Mucosa of descending colon (tissue), 3 donors: ENCODE results near the gene KLK12. TPM values are rescaled to one million over a fixed set of nuclear protein-coding genes. Genes with fewer than 3 reads are reported as not detected.

ENCODE experiments used
- ATAC-seq: fragments of 200-7000 bp; cut with Tn5 transposase; one replicate; pipeline ENCODE4 v1.9.1; 2020; ENCODE audit warnings: mild to moderate bottlenecking, moderate library complexity
- DNase-seq, 3 donors: peaks; one replicate each; pipeline ENCODE4 v3.0.0-alpha.2; 2020
- H3K36me3 ChIP-seq: fragments of 200-600 bp; one replicate; pipeline ENCODE4 v1.8.0; 2021; ENCODE audit warnings: low read depth, mild to moderate bottlenecking
- H3K4me1 ChIP-seq: fragments of 200-600 bp; one replicate; pipeline ENCODE4 v1.8.0; 2021; ENCODE audit warnings: low read depth, mild to moderate bottlenecking
- H3K4me3 ChIP-seq: fragments of 200-600 bp; one replicate; pipeline ENCODE4 v1.8.0; 2021; ENCODE audit warnings: mild to moderate bottlenecking
- H3K9me3 ChIP-seq: fragments of 200-600 bp; one replicate; pipeline ENCODE4 v1.8.0; 2021; ENCODE audit warnings: mild to moderate bottlenecking
- intact Hi-C, 2 donors: fragments of 100-400 bp; cut with DNase I in 1 of 2; cut with micrococcal nuclease in 1 of 2; formaldehyde crosslinking; loops; one replicate each; pipeline versions ENCODE4 v1.11.0 to v1.11.1; 2022; cut with DNase I, micrococcal nuclease
- total RNA-seq, 3 donors: library from RNA; stranded (reverse); fragmentation: NEBNext Ultra II Directional in 2 of 3; extraction: Animal tissue kit (Norgen Biotek cat#: 25700) in 2 of 3; gene quantifications; one replicate each; pipeline versions ENCODE4 v1.2.1 to v1.2.4, GENCODE V29; 2021 to 2023
- TF ChIP-seq, protein P1 (sequence below): fragments of 200-600 bp; IDR thresholded peaks from one replicate; pipeline ENCODE4 v1.8.0; 2022; ENCODE audit warnings: antibody characterized with exemption, mild to moderate bottlenecking
- donor health status: DM: no; HTN: no; CAD: no; lungs with moderate emphysema.
- donor health status: DM: no; HTN: no; CAD: no.
- donor health status: DM: no; HTN: yes; CAD: no.

Gene KLK12
- total RNA-seq, 3 donors from 2014 or later: 1.0 TPM; not detected in 2

DNA sequence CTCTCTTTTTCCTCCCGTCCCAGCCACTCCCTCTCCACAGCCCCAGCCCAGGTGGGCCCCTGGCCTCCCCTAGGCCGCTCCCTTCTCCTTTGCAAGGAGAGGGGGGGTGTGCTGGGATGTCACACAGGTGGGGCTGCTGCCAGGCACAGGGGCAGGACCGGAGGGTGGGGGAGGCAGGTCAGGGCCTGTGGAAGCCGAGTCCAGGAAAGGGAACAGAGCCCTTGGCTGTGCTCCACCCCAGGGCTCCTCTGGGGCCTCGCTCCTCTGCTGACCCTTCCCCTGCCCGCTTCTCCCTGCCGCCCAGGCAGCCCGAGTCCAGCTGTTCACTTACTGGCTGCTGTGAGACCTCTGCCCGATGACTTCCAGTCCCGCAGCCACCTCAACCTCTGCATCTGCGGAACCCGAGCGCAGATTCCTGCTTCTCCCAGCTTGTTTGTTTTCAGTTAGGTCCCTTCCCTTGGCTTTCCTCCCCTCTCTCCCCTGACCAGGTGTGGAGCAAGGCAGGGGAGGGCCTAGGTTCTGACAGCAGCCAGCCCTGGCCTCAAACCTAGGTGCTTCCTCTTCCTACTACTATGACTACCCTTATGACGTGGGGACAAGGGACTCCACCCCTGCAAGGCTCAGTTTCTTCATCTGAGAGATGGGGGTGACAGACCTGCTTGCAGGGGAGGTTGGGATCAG is 7.5 kb downstream of the KLK12 start:
- TF ChIP-seq, protein P1, sequence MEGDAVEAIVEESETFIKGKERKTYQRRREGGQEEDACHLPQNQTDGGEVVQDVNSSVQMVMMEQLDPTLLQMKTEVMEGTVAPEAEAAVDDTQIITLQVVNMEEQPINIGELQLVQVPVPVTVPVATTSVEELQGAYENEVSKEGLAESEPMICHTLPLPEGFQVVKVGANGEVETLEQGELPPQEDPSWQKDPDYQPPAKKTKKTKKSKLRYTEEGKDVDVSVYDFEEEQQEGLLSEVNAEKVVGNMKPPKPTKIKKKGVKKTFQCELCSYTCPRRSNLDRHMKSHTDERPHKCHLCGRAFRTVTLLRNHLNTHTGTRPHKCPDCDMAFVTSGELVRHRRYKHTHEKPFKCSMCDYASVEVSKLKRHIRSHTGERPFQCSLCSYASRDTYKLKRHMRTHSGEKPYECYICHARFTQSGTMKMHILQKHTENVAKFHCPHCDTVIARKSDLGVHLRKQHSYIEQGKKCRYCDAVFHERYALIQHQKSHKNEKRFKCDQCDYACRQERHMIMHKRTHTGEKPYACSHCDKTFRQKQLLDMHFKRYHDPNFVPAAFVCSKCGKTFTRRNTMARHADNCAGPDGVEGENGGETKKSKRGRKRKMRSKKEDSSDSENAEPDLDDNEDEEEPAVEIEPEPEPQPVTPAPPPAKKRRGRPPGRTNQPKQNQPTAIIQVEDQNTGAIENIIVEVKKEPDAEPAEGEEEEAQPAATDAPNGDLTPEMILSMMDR: no peak
- no peak for DNase-seq
- Histone ChIP-seq H3K4me3 (no peak overlapping the region), H3K36me3 (no peaks in the 10 kb centered on the region), H3K4me1 (no peaks in the 10 kb centered on the region), H3K9me3 (no peaks in the 10 kb centered on the region)
- no peak for ATAC-seq
- intact Hi-C loops: no loop called here

DNA sequence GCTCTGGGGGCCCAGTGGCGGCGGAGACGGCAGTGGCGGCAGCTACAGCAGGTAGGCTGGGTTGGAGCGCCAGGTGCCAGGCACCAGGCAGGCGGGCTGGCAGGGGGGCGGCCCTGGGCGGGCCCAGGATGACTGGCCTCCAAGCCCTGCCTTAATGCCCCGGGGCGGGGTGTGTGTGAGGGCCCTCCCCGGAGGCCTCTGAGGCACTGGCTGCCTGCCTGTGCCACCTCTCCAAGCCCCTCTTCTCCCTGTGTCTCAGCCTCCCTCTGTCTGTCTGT is 8.3 kb downstream of the KLK12 start, which contains the start of gene KLK11:
TSS of gene KLK11 (minus strand) at position 63 of the 278 bp plus-strand sequence. CDS start 985 bp downstream, outside the sequence.
- DNase-seq: no peak
- peak; percentile 53 for ATAC-seq
- H3K4me1 ChIP-seq: no peaks in the 10 kb centered on the region
- TF ChIP-seq, protein P1: no peak
- intact Hi-C loops: no loop called here
- H3K4me3 ChIP-seq: no peak within 1 kb of the TSS
- H3K36me3 ChIP-seq: no peaks in the 10 kb centered on the region
- no peaks in the 10 kb centered on the region for H3K9me3 ChIP-seq

DNA sequence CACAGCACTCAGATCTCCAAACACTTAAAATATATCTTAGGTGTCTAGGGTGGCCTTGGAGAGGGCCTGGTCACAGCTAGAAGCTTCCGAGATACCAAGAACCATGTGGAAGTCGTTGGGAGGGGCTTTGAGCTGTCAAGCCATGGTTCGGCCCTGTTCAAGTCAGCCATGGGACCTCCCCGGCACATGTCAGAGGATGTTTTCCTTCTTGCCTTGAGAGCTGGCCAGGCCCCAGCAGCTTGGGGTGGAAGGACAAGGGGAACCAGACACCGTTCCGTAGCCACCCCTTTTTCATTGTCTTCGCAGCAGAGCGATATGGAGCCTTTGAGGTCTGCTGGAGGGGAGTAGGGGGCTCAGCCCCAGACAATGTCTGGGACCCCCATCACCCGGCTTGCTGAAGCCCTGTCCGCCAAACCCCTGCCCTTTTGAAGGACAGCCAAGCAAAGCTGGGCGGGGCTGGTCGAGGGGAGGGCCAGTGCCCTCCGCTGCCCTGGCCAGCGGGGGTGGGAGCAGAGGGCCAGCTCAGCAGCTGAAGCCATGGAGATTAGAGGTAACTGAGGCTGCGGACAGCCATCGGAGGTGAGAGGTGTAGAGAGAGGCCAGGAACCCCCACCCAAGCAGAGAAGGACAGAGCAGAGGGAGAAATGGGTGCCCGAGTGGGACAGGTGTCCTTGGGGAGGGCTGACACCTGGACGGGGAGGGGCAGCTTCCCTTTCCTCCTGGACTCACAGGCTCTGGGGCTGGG is 8.8 kb downstream of the KLK12 start:
- Histone ChIP-seq H3K36me3 (no peaks in the 10 kb centered on the region), H3K4me1 (no peaks in the 10 kb centered on the region), H3K4me3 (no peak overlapping the region), H3K9me3 (no peaks in the 10 kb centered on the region)
- no peak for ATAC-seq
- TF ChIP-seq, protein P1: no peak
- intact Hi-C loops: no loop called here
- DNase-seq: no peak

DNA sequence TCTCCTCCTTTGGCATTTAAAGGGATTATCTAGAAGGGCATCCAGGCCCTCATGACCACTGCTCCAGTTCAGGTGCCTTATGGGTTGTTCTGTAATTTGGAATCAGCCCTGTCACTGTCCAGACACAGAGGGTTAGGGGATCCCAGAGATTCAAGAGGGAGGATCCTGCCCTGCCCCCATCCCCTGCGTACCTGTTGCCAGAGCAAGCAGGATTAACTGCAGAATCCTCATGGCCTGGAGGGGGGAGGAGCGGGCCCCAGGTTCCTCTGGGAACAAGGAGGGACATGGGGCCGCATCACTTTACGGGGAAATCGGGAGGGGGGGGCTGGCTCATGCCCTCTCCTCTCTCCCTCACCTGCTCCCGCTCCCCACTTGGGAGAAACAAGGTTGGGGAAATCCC is 9.4 kb downstream of the KLK12 start:
- ATAC-seq: no peak
- no peak overlapping the region for H3K4me3 ChIP-seq
- intact Hi-C loops: no loop called here

DNA sequence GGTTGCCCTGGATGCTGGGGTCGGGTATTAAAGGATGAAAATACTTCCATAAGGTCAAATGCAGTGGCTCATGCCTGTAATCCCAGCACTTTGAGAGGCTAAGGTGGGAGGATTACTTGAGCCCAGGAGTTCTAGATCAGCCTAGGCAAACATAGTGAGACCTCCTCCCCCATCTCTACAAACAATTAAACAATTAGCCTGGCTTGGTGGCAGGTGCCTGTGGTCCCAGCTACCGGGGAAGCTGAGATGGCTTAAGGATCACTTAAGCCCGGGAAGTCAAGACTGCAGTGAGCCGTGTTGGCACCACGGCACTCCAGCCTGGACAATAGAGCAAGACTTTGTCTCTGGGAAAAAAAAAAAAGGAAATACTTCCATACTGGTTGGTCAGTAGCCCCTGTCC is 9.9 kb downstream of the KLK12 start:
- Histone ChIP-seq H3K36me3 (no peaks in the 10 kb centered on the region), H3K9me3 (no peaks in the 10 kb centered on the region), H3K4me3 (no peak overlapping the region), H3K4me1 (no peaks in the 10 kb centered on the region)
- no peak for ATAC-seq
- TF ChIP-seq, protein P1: no peak
- DNase-seq: no peak
- intact Hi-C loops: no loop called here

More for the DNA sequence above, 9.4 kb downstream of the KLK12 start:
- H3K4me1 ChIP-seq: no peaks in the 10 kb centered on the region
- TF ChIP-seq, protein P1: no peak
- no peaks in the 10 kb centered on the region for H3K9me3 ChIP-seq
- DNase-seq: no peak
- H3K36me3 ChIP-seq: no peaks in the 10 kb centered on the region
